Activated B cell treated with CpG ODN at 0.5 μM for 24 hours (primary cell): ENCODE measurements around the gene VPS26B. TPM values are rescaled to one million over a fixed set of nuclear protein-coding genes. Genes with fewer than 3 reads are reported as not detected.

Experiments
- ATAC-seq: fragments of 200-7000 bp; cut with Tn5 transposase; one replicate; pipeline ENCODE4 v1.10.0; 2021; ENCODE audit warnings: low read depth, mild to moderate bottlenecking, moderate library complexity
- CTCF ChIA-PET: fragments of 350-600 bp; sonication (Branson Sonifier 250); formaldehyde crosslinking; loops from one replicate; lab custom pipeline; 2021; ENCODE audit warnings: antibody characterized with exemption; lab: Charles Lee
- POLR2A ChIA-PET: fragments of 350-600 bp; sonication (Branson Sonifier 250); formaldehyde crosslinking; loops from one replicate; lab custom pipeline; 2021; ENCODE audit warnings: antibody characterized with exemption; lab: Charles Lee
- DNase-seq: peaks from one replicate; pipeline ENCODE4 v3.0.0; 2022
- H3K27ac Mint-ChIP-seq: one replicate; pipeline ENCODE4 v1.8.0; 2020; ENCODE audit warnings: mixed read lengths
- H3K27me3 Mint-ChIP-seq: one replicate; pipeline ENCODE4 v1.8.0; 2021; ENCODE audit warnings: mixed read lengths
- H3K36me3 Mint-ChIP-seq: one replicate; pipeline ENCODE4 v1.8.0; 2021; ENCODE audit warnings: low read depth, mixed read lengths
- H3K4me1 Mint-ChIP-seq: one replicate; pipeline ENCODE4 v1.8.0; 2021; ENCODE audit warnings: mixed read lengths
- H3K4me3 Mint-ChIP-seq: one replicate; pipeline ENCODE4 v1.8.0; 2020; ENCODE audit warnings: mild to moderate bottlenecking, mixed read lengths
- H3K9me3 Mint-ChIP-seq: one replicate; pipeline ENCODE4 v1.8.0; 2020; ENCODE audit warnings: mixed read lengths
- intact Hi-C: fragments of 100-400 bp; cut with micrococcal nuclease; formaldehyde crosslinking; loops from one replicate; pipeline ENCODE4 v1.15.1; 2024
- total RNA-seq: library from RNA; stranded (reverse); gene quantifications from 2 replicates; pipeline ENCODE4 v1.2.3, GENCODE V29; 2022
- TF ChIP-seq, protein P1 (sequence below): fragments of 200-600 bp; IDR thresholded peaks from one replicate; pipeline ENCODE4 v1.8.0; 2022; ENCODE audit warnings: antibody characterized with exemption, mild to moderate bottlenecking

The VPS26B gene
- total RNA-seq, 1 donor from 2014 or later: 11.4 TPM

DNA sequence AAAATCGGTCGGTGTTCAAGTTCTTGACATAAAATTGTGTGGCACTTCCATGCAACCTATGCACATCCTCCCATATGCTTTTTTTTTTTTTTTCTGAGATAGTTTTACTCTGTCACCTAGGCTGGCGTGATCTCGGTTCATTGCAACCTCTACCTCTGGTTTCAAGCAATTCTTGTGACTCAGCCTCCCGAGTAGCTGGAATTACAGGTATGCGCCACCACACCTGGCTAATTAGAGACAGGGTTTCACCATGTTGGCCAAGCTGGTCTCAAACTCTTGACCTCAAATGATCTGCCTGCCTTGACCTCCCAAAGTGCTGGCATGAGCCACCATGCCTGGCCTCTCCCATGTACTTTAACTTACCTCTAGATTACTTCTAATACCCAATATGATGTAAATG is 66.7 kb downstream of the VPS26B start:
- Mint-ChIP-seq H3K27ac (no peak overlapping the region), H3K9me3 (no peaks in the 10 kb centered on the region), H3K4me3 (no peak overlapping the region), H3K4me1 (no peaks in the 10 kb centered on the region), H3K27me3 (peaks cover 5% of the 10 kb centered on the region), H3K36me3 (no peaks in the 10 kb centered on the region)
- intact Hi-C loops: no loop called here
- TF ChIP-seq, protein P1, sequence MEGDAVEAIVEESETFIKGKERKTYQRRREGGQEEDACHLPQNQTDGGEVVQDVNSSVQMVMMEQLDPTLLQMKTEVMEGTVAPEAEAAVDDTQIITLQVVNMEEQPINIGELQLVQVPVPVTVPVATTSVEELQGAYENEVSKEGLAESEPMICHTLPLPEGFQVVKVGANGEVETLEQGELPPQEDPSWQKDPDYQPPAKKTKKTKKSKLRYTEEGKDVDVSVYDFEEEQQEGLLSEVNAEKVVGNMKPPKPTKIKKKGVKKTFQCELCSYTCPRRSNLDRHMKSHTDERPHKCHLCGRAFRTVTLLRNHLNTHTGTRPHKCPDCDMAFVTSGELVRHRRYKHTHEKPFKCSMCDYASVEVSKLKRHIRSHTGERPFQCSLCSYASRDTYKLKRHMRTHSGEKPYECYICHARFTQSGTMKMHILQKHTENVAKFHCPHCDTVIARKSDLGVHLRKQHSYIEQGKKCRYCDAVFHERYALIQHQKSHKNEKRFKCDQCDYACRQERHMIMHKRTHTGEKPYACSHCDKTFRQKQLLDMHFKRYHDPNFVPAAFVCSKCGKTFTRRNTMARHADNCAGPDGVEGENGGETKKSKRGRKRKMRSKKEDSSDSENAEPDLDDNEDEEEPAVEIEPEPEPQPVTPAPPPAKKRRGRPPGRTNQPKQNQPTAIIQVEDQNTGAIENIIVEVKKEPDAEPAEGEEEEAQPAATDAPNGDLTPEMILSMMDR: no peak
- DNase-seq: no peak
- CTCF ChIA-PET: no interaction called here
- POLR2A ChIA-PET: no interaction called here
- ATAC-seq: no peak

DNA sequence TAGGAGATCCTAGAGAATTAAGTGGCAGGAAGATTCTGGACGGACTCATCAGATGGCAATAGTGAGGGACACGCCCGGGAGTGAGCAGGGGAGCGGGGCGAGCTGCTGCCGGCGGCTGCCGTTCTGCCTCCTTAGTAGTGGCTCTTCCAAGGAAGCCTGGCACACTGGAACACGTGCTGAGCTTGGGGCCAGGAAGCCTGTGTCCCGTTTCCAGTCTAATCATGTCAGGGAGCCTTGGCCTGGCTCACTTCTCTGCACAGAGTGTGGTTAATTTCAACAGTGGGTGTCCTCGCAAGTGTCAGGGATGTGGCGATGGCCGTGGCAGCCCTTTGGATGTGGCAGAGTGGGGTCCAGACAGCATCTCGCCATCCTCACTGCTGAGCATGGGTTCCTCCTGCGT is 68.2 kb downstream of the VPS26B start:
- Mint-ChIP-seq H3K27me3 (peaks cover 4% of the 10 kb centered on the region), H3K27ac (no peak overlapping the region), H3K9me3 (no peaks in the 10 kb centered on the region), H3K4me1 (no peaks in the 10 kb centered on the region), H3K36me3 (no peaks in the 10 kb centered on the region), H3K4me3 (no peak overlapping the region)
- ChIA-PET POLR2A (no interaction called here), CTCF (no interaction called here)
- intact Hi-C loops: no loop called here
- DNase-seq (no peak), ATAC-seq (no peak)
- TF ChIP-seq, protein P1: no peak

DNA sequence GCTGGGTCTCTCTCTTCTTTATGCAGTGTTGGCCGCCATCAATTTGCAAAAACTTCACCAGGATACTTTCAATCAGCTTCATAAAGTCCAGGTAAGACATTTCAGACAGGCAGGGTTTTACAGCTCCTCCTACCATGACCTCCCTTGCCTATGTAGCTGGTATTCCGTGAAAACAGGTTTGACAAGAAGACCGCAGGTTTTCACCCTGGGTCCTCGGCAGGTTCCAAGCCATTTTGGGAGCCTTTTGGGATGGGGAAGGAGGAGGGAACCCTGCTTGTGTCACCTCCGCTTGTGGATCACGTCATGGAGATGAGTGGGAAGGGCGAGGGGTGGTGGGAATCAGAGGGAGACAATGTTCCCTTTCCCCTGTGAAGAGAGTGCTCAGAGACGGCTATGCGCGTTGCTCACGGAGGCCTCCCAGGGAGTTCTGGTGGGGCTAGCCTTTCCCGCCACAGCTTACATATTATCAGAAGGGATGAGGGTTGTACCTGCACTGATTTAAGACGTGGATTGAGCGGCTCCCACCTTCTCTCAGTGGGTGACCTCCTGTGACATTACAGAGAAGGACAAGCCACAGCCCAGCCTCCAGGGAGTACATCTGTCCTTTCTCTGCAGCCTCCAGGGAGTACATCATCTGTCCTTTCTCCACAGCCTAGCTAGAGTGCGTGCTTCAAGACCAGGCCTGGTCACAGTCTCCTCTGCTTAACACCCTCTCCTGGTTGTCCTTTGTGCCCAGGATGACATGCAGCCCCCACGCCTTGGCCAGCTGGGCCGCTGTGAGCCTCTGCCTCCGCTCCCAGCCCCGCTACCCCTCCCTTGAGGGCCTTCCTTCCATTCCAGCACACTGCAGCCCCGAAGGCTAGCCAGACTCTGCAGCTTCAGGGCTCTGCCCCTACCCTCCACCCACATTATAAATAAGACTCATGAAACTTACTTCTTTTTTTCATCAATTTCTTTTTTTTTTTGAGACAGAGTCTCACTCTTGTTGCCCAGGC is 68.9 kb downstream of the VPS26B start:
- Mint-ChIP-seq H3K4me3 (no peak overlapping the region), H3K36me3 (no peaks in the 10 kb centered on the region), H3K9me3 (no peaks in the 10 kb centered on the region), H3K27me3 (peaks cover 6% of the 10 kb centered on the region), H3K27ac (no peak overlapping the region), H3K4me1 (no peaks in the 10 kb centered on the region)
- DNase-seq (no peak), ATAC-seq (no peak)
- ChIA-PET POLR2A (no interaction called here), CTCF (no interaction called here)
- intact Hi-C loops: no loop called here
- TF ChIP-seq, protein P1: no peak

DNA sequence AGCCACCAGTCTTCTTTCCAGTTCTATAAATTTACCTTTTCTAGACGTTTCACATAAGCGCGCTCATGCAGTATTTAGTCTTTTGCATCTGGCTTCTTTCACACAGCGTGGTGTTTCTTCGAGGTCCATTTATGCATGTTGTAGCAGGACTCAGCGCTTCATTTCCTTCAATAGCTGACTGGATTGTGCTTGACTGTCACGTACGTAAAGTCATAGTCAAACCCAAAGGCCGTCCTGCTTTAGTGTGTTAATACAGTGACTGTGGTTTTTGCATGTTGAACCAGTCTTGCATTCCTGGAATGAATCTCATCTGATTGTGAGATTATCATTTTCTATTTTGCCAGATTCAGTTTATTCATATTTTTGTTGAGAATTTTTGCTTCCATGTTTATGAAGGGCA is 70.2 kb downstream of the VPS26B start:
- Mint-ChIP-seq H3K27me3 (peaks cover 6% of the 10 kb centered on the region), H3K36me3 (no peaks in the 10 kb centered on the region), H3K4me1 (no peaks in the 10 kb centered on the region), H3K9me3 (no peaks in the 10 kb centered on the region), H3K27ac (no peak overlapping the region), H3K4me3 (no peak overlapping the region)
- CTCF ChIA-PET: no interaction called here
- DNase-seq (no peak), ATAC-seq (no peak)
- POLR2A ChIA-PET: no interaction called here
- intact Hi-C loops: no loop called here
- TF ChIP-seq, protein P1: no peak

Other genes with a start within 250 kb of the VPS26B start
- gene JAM3, start 155.6 kb upstream of the VPS26B start, total RNA-seq: 16.2 and 17.6 TPM in 2 replicates
- gene NCAPD3, start 704 bp upstream of the VPS26B start, total RNA-seq: 22.2 and 22.7 TPM in 2 replicates
- 27.7 and 30.6 TPM in 2 replicates for gene THYN1, start 28.7 kb downstream of the VPS26B start, total RNA-seq
- gene ACAD8, start 28.9 kb downstream of the VPS26B start, total RNA-seq: 20.1 and 23.1 TPM in 2 replicates
- not detected in 2 replicates for gene GLB1L3, start 51.7 kb downstream of the VPS26B start, total RNA-seq
- gene GLB1L2, start 107.3 kb downstream of the VPS26B start, total RNA-seq: 0.33 and 0.56 TPM in 2 replicates
- gene B3GAT1, start 187.6 kb downstream of the VPS26B start, total RNA-seq: not detected in 2 replicates